K562 (cell line): ENCODE measurements around the gene CT55. TPM values are rescaled to one million over a fixed set of nuclear protein-coding genes. Genes with fewer than 3 reads are reported as not detected.

Experiments
- ATAC-seq: fragments of 200-7000 bp; cut with Tn5 transposase; 3 replicates; pipeline ENCODE4 v1.9.1; 2020; ENCODE audit warnings: moderate library complexity
- Bru-seq: library from RNA; stranded (reverse); fragments of 400-500 nt; gene quantifications from one replicate; lab custom pipeline; 2021; lab: Mats Ljungman, UMichigan
- BruChase-seq, 2 experiments: library from RNA; stranded (reverse); fragments of 400-500 nt; gene quantifications; one replicate each; lab custom pipeline; 2021; lab: Mats Ljungman, UMichigan
- BruUV-seq: library from RNA; stranded (reverse); fragments of 400-500 nt; replicated peaks from 2 replicates; lab custom pipeline; 2021; lab: Mats Ljungman, UMichigan
- CTCF ChIA-PET: fragments of 300-600 bp; formaldehyde crosslinking; extraction: SDS; loops from one replicate; lab custom pipeline; 2021; ENCODE audit warnings: low intra/inter-chr PET ratio; lab: Yijun Ruan, JAX
- POLR2A ChIA-PET: fragments of 300-600, 350-650 bp; sonication (Branson Sonifier 250); formaldehyde crosslinking; extraction: SDS; loops from one replicate; lab custom pipeline; 2021; ENCODE audit warnings: antibody characterized with exemption, inconsistent platforms; lab: Yijun Ruan, JAX
- DNase-seq, 4 experiments: peaks; one replicate each; pipeline versions ENCODE4 v3.0.0 to v3.0.0-alpha.2; 2011 to 2018; ENCODE audit warnings: low spot score in 3 of 4, mixed read lengths in 3 of 4; ENCODE audit errors: extremely low read depth in 1 of 4
- FAIRE-seq: peaks from 2 replicates; lab custom pipeline; 2011; peaks lifted over from hg19 to GRCh38; lab: Jason Lieb, UNC
- H2AFZ ChIP-seq: 2 replicates; pipeline ENCODE4 v1.6.0; 2011; ENCODE audit warnings: low read depth, low read length, control low read depth, inconsistent platforms
- H3K27ac ChIP-seq: fragments of 200-600 bp; 3 replicates; pipeline ENCODE4 v1.8.0; 2011; ENCODE audit warnings: low read depth, mild to moderate bottlenecking, control low read depth, inconsistent platforms, low read length, moderate library complexity, mixed read lengths; ENCODE audit errors: extremely low read depth
- H3K27me3 ChIP-seq, 2 experiments: fragments of 300-600 bp in 1 of 2; 2 replicates in 1 of 2; 3 replicates in 1 of 2; pipeline versions ENCODE4 v1.6.0 to v1.8.0; 2011; ENCODE audit warnings: inconsistent platforms in 2 of 2, low read length in 2 of 2, mild to moderate bottlenecking in 1 of 2, mixed read lengths in 1 of 2, moderate library complexity in 1 of 2; ENCODE audit not compliant: control insufficient read depth in 2 of 2, insufficient read depth in 2 of 2
- H3K36me3 ChIP-seq: fragments of 300-600 bp; 3 replicates; pipeline ENCODE4 v1.8.0; 2011; ENCODE audit warnings: mild to moderate bottlenecking, low read length, inconsistent platforms; ENCODE audit not compliant: control insufficient read depth, insufficient read depth
- H3K4me1 ChIP-seq, 2 experiments: fragments of 200-600 bp in 1 of 2; replicated peaks in 1 of 2; 2 replicates in 1 of 2; 3 replicates in 1 of 2; pipeline versions ENCODE4 v1.5.1 to v1.8.0; 2011; ENCODE audit warnings: inconsistent platforms in 2 of 2, low read length in 2 of 2, mild to moderate bottlenecking in 1 of 2, mixed read lengths in 1 of 2, moderate library complexity in 1 of 2; ENCODE audit not compliant: control insufficient read depth in 2 of 2, insufficient read depth in 2 of 2
- H3K4me2 ChIP-seq: 2 replicates; pipeline ENCODE4 v1.6.1; 2011; ENCODE audit warnings: low read length, control low read depth, inconsistent platforms, mixed read lengths; ENCODE audit not compliant: insufficient read depth
- H3K4me3 ChIP-seq: fragments of 200-600 bp; sonication (generic), shearing (Covaris generic); 2 replicates; pipeline ENCODE4 v1.5.1; 2016; ENCODE audit warnings: control low read depth, inconsistent platforms
- H3K79me2 ChIP-seq: fragments of 200-600 bp; 3 replicates; pipeline ENCODE4 v1.8.0; 2011; ENCODE audit warnings: low read length, inconsistent platforms; ENCODE audit not compliant: control insufficient read depth, insufficient read depth
- H3K9ac ChIP-seq, 2 experiments: 2 replicates each; pipeline versions ENCODE4 v1.6.0 to v1.6.1; 2011; ENCODE audit warnings: low read depth in 2 of 2, low read length in 2 of 2, control low read depth in 1 of 2, inconsistent platforms in 1 of 2, mild to moderate bottlenecking in 1 of 2, mixed read lengths in 1 of 2; ENCODE audit not compliant: insufficient read depth in 1 of 2
- H3K9me1 ChIP-seq: one replicate; pipeline ENCODE4 v1.6.0; 2011; ENCODE audit warnings: inconsistent platforms, mild to moderate bottlenecking, low read length, moderate library complexity; ENCODE audit not compliant: control insufficient read depth, insufficient read depth
- H3K9me3 ChIP-seq: replicated peaks from 2 replicates; pipeline ENCODE4 v1.5.1; 2011; ENCODE audit warnings: low read depth, low read length, inconsistent platforms; ENCODE audit not compliant: control insufficient read depth, insufficient read depth
- H4K20me1 ChIP-seq: replicated peaks from 2 replicates; pipeline ENCODE4 v1.6.1; 2011; ENCODE audit warnings: low read length, inconsistent platforms, mixed read lengths; ENCODE audit not compliant: control insufficient read depth, insufficient read depth
- CREB5 ChIP-seq: fragments of 250-450 bp; sonication (Bioruptor Pico); IDR thresholded peaks from 2 replicates; pipeline ENCODE4 v1.5.0; 2020; ENCODE audit warnings: mild to moderate bottlenecking
- E2F1 ChIP-seq: sonication (generic); formaldehyde crosslinking; IDR thresholded peaks from 2 replicates; pipeline ENCODE4 v1.8.1; 2023; ENCODE audit warnings: mild to moderate bottlenecking, missing genetic modification reagents, moderate library complexity
- GTF2F1 ChIP-seq: IDR thresholded peaks from 2 replicates; pipeline ENCODE4 v1.6.1; 2011; ENCODE audit warnings: low read depth, low read length, improper control_type of control experiment
- IFI16 ChIP-seq: fragments of 250-450 bp; sonication (Bioruptor Pico); IDR thresholded peaks from 2 replicates; pipeline ENCODE4 v2.1.2; 2022; ENCODE audit warnings: mild to moderate bottlenecking, inconsistent platforms
- KLF10 ChIP-seq: fragments of 250-450 bp; sonication (Bioruptor Pico); IDR thresholded peaks from 2 replicates; pipeline ENCODE4 v1.6.1; 2021; ENCODE audit warnings: matching md5 sums
- MAFK ChIP-seq: IDR thresholded peaks from 2 replicates; pipeline ENCODE4 v1.6.1; 2011; ENCODE audit warnings: low read length, improper control_type of control experiment
- NEUROD1 ChIP-seq: fragments of 150-350 bp; IDR thresholded peaks from 2 replicates; pipeline ENCODE4 v1.6.1; 2014; ENCODE audit warnings: borderline replicate concordance, low read length, low read depth; ENCODE audit not compliant: partially characterized antibody
- POLR2AphosphoS5 ChIP-seq: IDR thresholded peaks from 2 replicates; pipeline ENCODE4 v1.6.1; 2011; ENCODE audit warnings: mild to moderate bottlenecking, low read depth, low read length, moderate library complexity; ENCODE audit not compliant: control insufficient read depth, insufficient read depth
- RNF2 ChIP-seq: sonication (generic); IDR thresholded peaks from 2 replicates; pipeline ENCODE4 v1.6.1; 2016
- SMARCE1 ChIP-seq: fragments of 450-650 bp; IDR thresholded peaks from 2 replicates; pipeline ENCODE4 v1.7.1; 2016; ENCODE audit warnings: mild to moderate bottlenecking
- SP2 ChIP-seq: IDR thresholded peaks from 2 replicates; pipeline ENCODE4 v1.6.1; 2011; ENCODE audit warnings: mild to moderate bottlenecking, low read depth, low read length, moderate library complexity; ENCODE audit not compliant: poor library complexity, severe bottlenecking; ENCODE audit errors: extremely low read depth
- ZNF121 ChIP-seq: sonication (generic); formaldehyde crosslinking; conservative IDR thresholded peaks from 2 replicates; pipeline ENCODE4 v1.8.0; 2022; ENCODE audit warnings: missing genetic modification reagents
- ZNF263 ChIP-seq: sonication (generic); formaldehyde crosslinking; IDR thresholded peaks from 2 replicates; pipeline ENCODE4 v1.8.0; 2022; ENCODE audit warnings: mild to moderate bottlenecking, missing genetic modification reagents, borderline replicate concordance
- WGBS: fragments of 100-300 bp; shearing (Covaris generic); methylation state at CpG from one replicate; pipeline ENCODE4 v1.1.6; 2016; ENCODE audit warnings: low coverage, mixed read lengths; ENCODE audit not compliant: insufficient coverage; ENCODE audit errors: missing lambda C conversion rate; 5-methylcytosine and 5-hydroxymethylcytosine counted together
- in situ Hi-C: fragments of 300-500 bp; cut with MboI; formaldehyde crosslinking; loops from 4 replicates; pipeline ENCODE4 v1.15.0; 2018; ENCODE audit warnings: inconsistent platforms, mixed read lengths
- intact Hi-C: fragments of 100-400 bp; cut with micrococcal nuclease; formaldehyde crosslinking; loops from 2 replicates; pipeline ENCODE4 v1.14.2; 2022
- long read RNA-seq, 3 experiments: library from polyadenylated mRNA in 2 of 3; library from RNA in 1 of 3; unstranded in 2 of 3; stranded (forward) in 1 of 3; transcript quantifications; one replicate each; pipeline ENCODE4 v2.0.0, GENCODE V29; 2019 to 2022
- polyA minus RNA-seq, 3 experiments: library from RNA; depleted of rRNA, polyadenylated mRNA; stranded (reverse); fragments of >200 nt; gene quantifications; 2 replicates each; pipeline ENCODE4 v1.2.3, GENCODE V29; 2011
- polyA plus RNA-seq, 8 experiments: library from polyadenylated mRNA; depleted of rRNA in 4 of 8; stranded (reverse) in 5 of 8; unstranded in 3 of 8; fragments of >200 nt; fragmentation: Nextera tagmentation in 2 of 8; fragmentation: Illumina TruSeq in 1 of 8; extraction: Ambion mirVana in 2 of 8; extraction: Trizol in 1 of 8; gene quantifications; 2 replicates each; pipeline versions ENCODE4 v1.2.1 to v1.2.3, GENCODE V29; 2011 to 2014; ENCODE audit warnings: inconsistent platforms in 1 of 8, missing spikeins in 1 of 8
- total RNA-seq, 7 experiments: library from RNA; depleted of rRNA in 6 of 7; stranded (reverse); fragments of >200 nt in 6 of 7; fragmentation: Illumina TruSeq in 2 of 7; extraction: Trizol in 2 of 7; gene quantifications; 2 replicates each; pipeline versions ENCODE4 v1.2.1 to v1.2.3, GENCODE V29; 2011 to 2021; ENCODE audit warnings: low replicate concordance in 1 of 7

Gene CT55
- 40.5 and 50.9 TPM in 2 replicates for total RNA-seq (2011; cell fraction: chromatin; rRNA removed; ENCODE audit: low replicate concordance)
- total RNA-seq (2011; cell fraction: nucleolus; rRNA removed) = 48.9 and 50.3 TPM in 2 replicates
- 55.7 and 58.1 TPM in 2 replicates for total RNA-seq (2011; cell fraction: nucleoplasm; rRNA removed)
- total RNA-seq (2014; rRNA removed) (65.5 and 66.5 TPM in 2 replicates), total RNA-seq (2014; rRNA removed; fragmentation: Illumina TruSeq; extraction: Trizol) (73.2 and 75.8 TPM in 2 replicates), total RNA-seq (2015; rRNA removed; fragmentation: Illumina TruSeq; extraction: Trizol) (72.9 and 79.0 TPM in 2 replicates), total RNA-seq (2021) (50.9 and 52.8 TPM in 2 replicates), polyA plus RNA-seq (2011; rRNA removed) (23.1 and 48.5 TPM in 2 replicates), polyA plus RNA-seq (2014; fragmentation: Illumina TruSeq; extraction: Trizol) (58.5 and 68.5 TPM in 2 replicates), polyA plus RNA-seq (2014; fragmentation: Nextera tagmentation; extraction: Ambion mirVana) (10 to 100 TPM; 77.8 to 98.9 TPM), polyA plus RNA-seq (2014; rRNA removed) (73.8 and 82.3 TPM in 2 replicates), polyA minus RNA-seq (2011; rRNA and poly(A)+ RNA removed) (32.4 and 62.8 TPM in 2 replicates), Bru-seq, nascent RNA (percentile 82 among the genes with signal in this experiment), BruChase-seq, experiment 1, labeled RNA remaining after a 2-hour chase (percentile 89 among the genes with signal in this experiment), BruChase-seq, experiment 2, labeled RNA remaining after a 6-hour chase (percentile 87 among the genes with signal in this experiment)
- polyA plus RNA-seq (2011; cell fraction: cytosol; rRNA removed) = 18.9 TPM in 2 replicates
- polyA plus RNA-seq (2011; cell fraction: nucleus; rRNA removed) = 16.8 and 17.3 TPM in 2 replicates
- 44.2 and 50.5 TPM in 2 replicates for polyA plus RNA-seq (2012)
- polyA minus RNA-seq (2011; cell fraction: cytosol; rRNA and poly(A)+ RNA removed) = 8.8 and 18.2 TPM in 2 replicates
- 10.8 and 12.7 TPM in 2 replicates for polyA minus RNA-seq (2011; cell fraction: nucleus; rRNA and poly(A)+ RNA removed)
- long read RNA-seq, experiment 1, transcript CT55-201 (6 exons, 1,445 nt) = minor isoform, 56 of 142 reads
- long read RNA-seq, experiment 1, transcript CT55-202 (5 exons, 1,728 nt) = major isoform, 58 of 142 reads
- long read RNA-seq, experiment 1, partial matches to known transcripts = 10 of 142 reads
- long read RNA-seq, experiment 1, other reads (novel, unspliced or antisense) = 18 of 142 reads
- long read RNA-seq, experiment 2, transcript CT55-202 (5 exons, 1,728 nt) = minor isoform, 15 of 52 reads
- long read RNA-seq, experiment 2, transcript CT55-201 (6 exons, 1,445 nt) = major isoform, 17 of 52 reads
- long read RNA-seq, experiment 2, partial matches to known transcripts = 8 of 52 reads
- long read RNA-seq, experiment 2, other reads (novel, unspliced or antisense) = 12 of 52 reads
- long read RNA-seq, experiment 3, transcript CT55-202 (5 exons, 1,728 nt) = major isoform, 50 of 90 reads
- long read RNA-seq, experiment 3, transcript CT55-201 (6 exons, 1,445 nt) = minor isoform, 29 of 90 reads
- long read RNA-seq, experiment 3, partial matches to known transcripts = 5 of 90 reads
- long read RNA-seq, experiment 3, other reads (novel, unspliced or antisense) = 6 of 90 reads

GRCh38 chrX:135170877-135171519 lies at the start of gene CT55:
TSS of gene CT55 (minus strand) at chrX:135171398. CDS start at chrX:135171171, 227 bp downstream.
- in situ Hi-C loops (no loop called here), intact Hi-C loops (no loop called here)
- ATAC-seq (peak; percentile 100), DNase-seq (peak; percentile 91 to 93 (median 92)), FAIRE-seq (peak; percentile 96)
- ChIA-PET CTCF (no interaction called here), POLR2A (interaction anchor here (0.7 kb wide), 1 partner anchor 1243 kb away, joined by 3 read pairs; no protein-coding TSS in a partner anchor)
- Histone ChIP-seq H3K9me1 (no peaks in the 10 kb centered on the region), H3K4me3 (peak within 1 kb of the TSS; percentile 66), H2AFZ (peak within 1 kb of the TSS; percentile 96), H4K20me1 (no peaks in the 10 kb centered on the region), H3K79me2 (peaks cover 33% of the 10 kb centered on the region), H3K27me3 (no peaks in the 10 kb centered on the region; a peak in 1 of 5 replicates), H3K36me3 (peaks cover 23% of the 10 kb centered on the region), H3K9me3 (no peaks in the 10 kb centered on the region; the same call in 1 of the 2 replicates), H3K9ac (peak within 1 kb of the TSS; percentile 87 to 89), H3K27ac (peak within 1 kb of the TSS; percentile 85), H3K4me1 (peaks cover 0 to 3% of the 10 kb centered on the region in 2 experiments; a peak in 3 of 5 replicates), H3K4me2 (peak within 1 kb of the TSS; percentile 92)
- 2% methylated on average over 21 of the region's 27 CpGs for WGBS
- BruUV-seq = TSS peak; percentile 51
- TF ChIP-seq RNF2 = no peak
- TF ChIP-seq GTF2F1 = no peak
- no peak for TF ChIP-seq IFI16 (CRISPR knock-in tag)
- TF ChIP-seq SMARCE1 = no peak
- TF ChIP-seq CREB5 (CRISPR knock-in tag) = no peak
- TF ChIP-seq E2F1 (CRISPR knock-in tag) = peak; percentile 41; the same call in 1 of the 2 replicates
- no peak for TF ChIP-seq ZNF121 (CRISPR knock-in tag)
- TF ChIP-seq SP2 = no peak
- TF ChIP-seq NEUROD1 = no peak
- TF ChIP-seq MAFK = no peak
- 0 out of 2 replicates have a peak, but pooled peaks have one; percentile 21 for TF ChIP-seq POLR2AphosphoS5
- TF ChIP-seq ZNF263 (CRISPR knock-in tag) = no peak
- no peak for TF ChIP-seq KLF10 (CRISPR knock-in tag)
